ENCODE measurements around the gene GRM8. TPM values are rescaled to one million over a fixed set of nuclear protein-coding genes. Genes with fewer than 3 reads are reported as not detected.
"Not testable (repeated sequence)": the region's sequence is repeated elsewhere in the genome, so short reads cannot be mapped to it uniquely, and the experiment has no call there.

Gene GRM8
- total RNA-seq, 3 donors from 2014 or later, result not detected

DNA sequence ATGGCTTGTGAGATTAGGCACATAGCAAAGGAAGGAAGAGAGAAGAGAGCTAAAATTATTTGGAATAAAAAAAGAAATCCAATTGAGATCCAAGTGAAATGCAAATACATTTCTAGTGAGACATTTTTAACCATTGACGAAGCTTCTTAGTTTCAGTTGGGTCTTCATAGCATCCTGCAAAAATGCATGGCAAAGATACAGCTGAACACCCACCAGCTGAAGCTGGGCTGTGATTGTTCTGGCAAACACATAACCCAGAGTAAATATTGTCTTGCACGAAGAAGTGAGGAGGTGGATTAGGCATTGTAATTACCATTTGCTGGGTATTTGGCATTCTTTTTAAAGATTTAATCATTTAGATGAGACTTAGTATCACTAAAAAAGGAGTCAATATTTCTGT is 409.4 kb downstream of the GRM8 start:
- Histone ChIP-seq H3K4me3 (no peak overlapping the region), H3K27ac (no peak overlapping the region), H3K4me1 (no peaks in the 10 kb centered on the region), H3K9me3 (no peaks in the 10 kb centered on the region), H3K27me3 (no peaks in the 10 kb centered on the region), H3K36me3 (no peaks in the 10 kb centered on the region)
- intact Hi-C loops (cut with DNase I; ENCODE audit: low total_unique reads), result no loop called here
- no peak for TF ChIP-seq POLR2AphosphoS5 (IDR thresholded peaks at IDR 0.05)
- no peak for TF ChIP-seq CTCF (IDR thresholded peaks at IDR 0.05)
- no peak for TF ChIP-seq POLR2A (IDR thresholded peaks at IDR 0.05)
- DNase-seq (ENCODE audit: low spot score in 2 of 2), result no peak

- no peaks in the 10 kb centered on the region for H3K4me1 ChIP-seq
- intact Hi-C loops (cut with DNase I; ENCODE audit: low total_unique reads), result no loop called here
- no peak overlapping the region for H3K4me3 ChIP-seq
- H3K36me3 ChIP-seq, result no peaks in the 10 kb centered on the region
- H3K27ac ChIP-seq, result no peak overlapping the region
- no peaks in the 10 kb centered on the region for H3K27me3 ChIP-seq
- no peak for DNase-seq (ENCODE audit: low spot score in 2 of 2)
- no peaks in the 10 kb centered on the region for H3K9me3 ChIP-seq
- TF ChIP-seq CTCF (IDR thresholded peaks at IDR 0.05) (no peak), POLR2AphosphoS5 (IDR thresholded peaks at IDR 0.05) (no peak), POLR2A (IDR thresholded peaks at IDR 0.05) (no peak)
Observed at GRCh38 chr7:126842451-126842850, 410.3 kb downstream of the GRM8 start.

- H3K4me3 ChIP-seq, result no peak overlapping the region
- H3K27ac ChIP-seq, result no peak overlapping the region
- TF ChIP-seq POLR2A (IDR thresholded peaks at IDR 0.05) (no peak), POLR2AphosphoS5 (IDR thresholded peaks at IDR 0.05) (no peak), CTCF (IDR thresholded peaks at IDR 0.05) (no peak)
- H3K9me3 ChIP-seq, result no peaks in the 10 kb centered on the region
- intact Hi-C loops (cut with DNase I; ENCODE audit: low total_unique reads), result no loop called here
- no peaks in the 10 kb centered on the region for H3K4me1 ChIP-seq
- no peaks in the 10 kb centered on the region for H3K36me3 ChIP-seq
- no peaks in the 10 kb centered on the region for H3K27me3 ChIP-seq
- DNase-seq (ENCODE audit: low spot score in 2 of 2), result no peak
Observed at GRCh38 chr7:126840869-126841268, 411.9 kb downstream of the GRM8 start.

- Histone ChIP-seq H3K9me3 (no peaks in the 10 kb centered on the region), H3K36me3 (no peaks in the 10 kb centered on the region), H3K27me3 (no peaks in the 10 kb centered on the region), H3K27ac (no peak overlapping the region), H3K4me1 (no peaks in the 10 kb centered on the region), H3K4me3 (no peak overlapping the region)
- TF ChIP-seq CTCF (IDR thresholded peaks at IDR 0.05) (no peak), POLR2AphosphoS5 (IDR thresholded peaks at IDR 0.05) (no peak), POLR2A (IDR thresholded peaks at IDR 0.05) (no peak)
- no peak for DNase-seq (ENCODE audit: low spot score in 2 of 2)
- intact Hi-C loops (cut with DNase I; ENCODE audit: low total_unique reads), result no loop called here
Observed at GRCh38 chr7:126839624-126840023, 413.1 kb downstream of the GRM8 start.

DNA sequence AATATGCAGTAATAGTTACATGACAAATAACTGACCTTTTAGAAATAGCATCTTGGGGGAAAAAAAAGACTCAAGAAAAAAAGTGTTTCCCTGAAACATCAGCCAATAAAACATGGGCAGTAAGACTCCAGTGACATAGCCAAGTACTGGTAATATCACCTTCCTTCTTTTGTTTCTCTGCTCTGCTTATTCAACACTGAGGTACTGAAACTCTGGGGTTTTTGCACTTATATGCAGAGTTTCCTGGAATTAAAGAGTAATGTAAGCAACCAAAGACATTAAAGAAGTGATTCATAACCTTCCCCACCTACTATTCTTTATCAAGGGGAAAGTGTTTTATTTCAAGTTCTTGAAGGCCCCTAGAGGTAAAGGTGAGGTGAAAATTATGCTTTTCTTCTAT is 414.5 kb downstream of the GRM8 start:
- Histone ChIP-seq H3K27me3 (no peaks in the 10 kb centered on the region), H3K4me1 (no peaks in the 10 kb centered on the region), H3K36me3 (no peaks in the 10 kb centered on the region), H3K4me3 (no peak overlapping the region), H3K27ac (no peak overlapping the region), H3K9me3 (no peaks in the 10 kb centered on the region)
- intact Hi-C loops (cut with DNase I; ENCODE audit: low total_unique reads), result no loop called here
- DNase-seq (ENCODE audit: low spot score in 2 of 2), result no peak
- TF ChIP-seq CTCF (IDR thresholded peaks at IDR 0.05) (no peak), POLR2A (IDR thresholded peaks at IDR 0.05) (no peak), POLR2AphosphoS5 (IDR thresholded peaks at IDR 0.05) (no peak)

- intact Hi-C loops (cut with DNase I; ENCODE audit: low total_unique reads); H3K36me3 ChIP-seq; H3K4me1 ChIP-seq; H3K4me3 ChIP-seq; H3K27me3 ChIP-seq; H3K27ac ChIP-seq; H3K9me3 ChIP-seq; DNase-seq (ENCODE audit: low spot score in 2 of 2): not testable (repeated sequence)
Observed at GRCh38 chr7:126831241-126831640, 421.5 kb downstream of the GRM8 start.

All from breast epithelium (tissue), 4 donors.